Measurements from ENCODE around the gene RGS10.
"Not testable (repeated sequence)": the region's sequence is repeated elsewhere in the genome, so short reads cannot be mapped to it uniquely, and the experiment has no call there.

Gene RGS10

GRCh38 chr10:119466655-119467054 lies 75.9 kb downstream of the RGS10 start:
- H3K4me3 ChIP-seq (ENCODE audit: control insufficient read depth, low read depth, low read length): no peak overlapping the region
- TF ChIP-seq CTCF (conservative IDR thresholded peaks at IDR 0.05; ENCODE audit: control insufficient read depth, insufficient read depth, low read depth, low read length): no peak
- no peak for DNase-seq (ENCODE audit: low read depth)

GRCh38 chr10:119466076-119466475 lies 76.4 kb downstream of the RGS10 start:
- TF ChIP-seq CTCF (conservative IDR thresholded peaks at IDR 0.05; ENCODE audit: control insufficient read depth, insufficient read depth, low read depth, low read length): no peak
- DNase-seq (ENCODE audit: low read depth): no peak
- H3K4me3 ChIP-seq (ENCODE audit: control insufficient read depth, low read depth, low read length): no peak overlapping the region

- no peak overlapping the region for H3K4me3 ChIP-seq (ENCODE audit: control insufficient read depth, low read depth, low read length)
- no peak for DNase-seq (ENCODE audit: low read depth)
- TF ChIP-seq CTCF (conservative IDR thresholded peaks at IDR 0.05; ENCODE audit: control insufficient read depth, insufficient read depth, low read depth, low read length): no peak
These were observed 77.4 kb downstream of the RGS10 start for GRCh38 chr10:119465085-119465484.

GRCh38 chr10:119463195-119463594 lies 79.3 kb downstream of the RGS10 start:
- DNase-seq (ENCODE audit: low read depth); H3K4me3 ChIP-seq (ENCODE audit: control insufficient read depth, low read depth, low read length): not testable (repeated sequence)

GRCh38 chr10:119462773-119463172 lies 79.7 kb downstream of the RGS10 start:
- H3K4me3 ChIP-seq (ENCODE audit: control insufficient read depth, low read depth, low read length): no peak overlapping the region
- TF ChIP-seq CTCF (conservative IDR thresholded peaks at IDR 0.05; ENCODE audit: control insufficient read depth, insufficient read depth, low read depth, low read length): no peak
- DNase-seq (ENCODE audit: low read depth): no peak

GRCh38 chr10:119461923-119462322 lies 80.6 kb downstream of the RGS10 start:
- no peak overlapping the region for H3K4me3 ChIP-seq (ENCODE audit: control insufficient read depth, low read depth, low read length)
- DNase-seq (ENCODE audit: low read depth): no peak
- no peak for TF ChIP-seq CTCF (conservative IDR thresholded peaks at IDR 0.05; ENCODE audit: control insufficient read depth, insufficient read depth, low read depth, low read length)

GRCh38 chr10:119461380-119461779 lies 81.1 kb downstream of the RGS10 start:
- DNase-seq (ENCODE audit: low read depth): no peak
- no peak for TF ChIP-seq CTCF (conservative IDR thresholded peaks at IDR 0.05; ENCODE audit: control insufficient read depth, insufficient read depth, low read depth, low read length)
- no peak overlapping the region for H3K4me3 ChIP-seq (ENCODE audit: control insufficient read depth, low read depth, low read length)
